ENCODE results near the gene TMPRSS3.

Gene TMPRSS3

GRCh38 chr21:42369821-42370220, 26.0 kb downstream of the TMPRSS3 start:
- H3K9ac ChIP-seq (ENCODE audit: low read length): no peak overlapping the region
- no peaks in the 10 kb centered on the region for H3K27me3 ChIP-seq (ENCODE audit: low read length)
- H3K4me2 ChIP-seq (ENCODE audit: low read depth, low read length, poor library complexity, severe bottlenecking): no peak overlapping the region
- no peak overlapping the region for H2AFZ ChIP-seq (ENCODE audit: low read depth, low read length, severe bottlenecking)
- no peaks in the 10 kb centered on the region for H3F3A ChIP-seq (ENCODE audit: insufficient read depth)
- no peak overlapping the region for H3K27ac ChIP-seq (ENCODE audit: low read depth, low read length)
- no peak overlapping the region for H3K4me3 ChIP-seq (ENCODE audit: insufficient read depth, low read length, poor library complexity, severe bottlenecking)
- no peaks in the 10 kb centered on the region for H3K36me3 ChIP-seq (ENCODE audit: low read length)
- TF ChIP-seq CTCF (IDR thresholded peaks at IDR 0.05; ENCODE audit: insufficient read depth, low read length, poor library complexity, severe bottlenecking) (no peak), EZH2phosphoT487 (conservative IDR thresholded peaks at IDR 0.05; ENCODE audit: low read length) (no peak)
- no peaks in the 10 kb centered on the region for H3K79me2 ChIP-seq (ENCODE audit: insufficient read depth, low read length)
- no peaks in the 10 kb centered on the region for H3K9me2 ChIP-seq (replicated peaks; ENCODE audit: insufficient read depth, low read length)
- no peaks in the 10 kb centered on the region for H3K9me3 ChIP-seq (ENCODE audit: insufficient read depth, low read length)
- H4K20me1 ChIP-seq (ENCODE audit: low read depth, low read length): no peaks in the 10 kb centered on the region

GRCh38 chr21:42367367-42368165, 28.3 kb downstream of the TMPRSS3 start:
- H4K20me1 ChIP-seq (ENCODE audit: low read depth, low read length): no peaks in the 10 kb centered on the region
- H3K9me2 ChIP-seq (replicated peaks; ENCODE audit: insufficient read depth, low read length): no peaks in the 10 kb centered on the region
- H3K79me2 ChIP-seq (ENCODE audit: insufficient read depth, low read length): no peaks in the 10 kb centered on the region
- H2AFZ ChIP-seq (ENCODE audit: low read depth, low read length, severe bottlenecking): no peak overlapping the region
- no peak overlapping the region for H3K4me2 ChIP-seq (ENCODE audit: low read depth, low read length, poor library complexity, severe bottlenecking)
- H3K9me3 ChIP-seq (ENCODE audit: insufficient read depth, low read length): no peaks in the 10 kb centered on the region
- H3K9ac ChIP-seq (ENCODE audit: low read length): no peak overlapping the region
- no peak overlapping the region for H3K27ac ChIP-seq (ENCODE audit: low read depth, low read length)
- H3K27me3 ChIP-seq (ENCODE audit: low read length): no peaks in the 10 kb centered on the region
- no peaks in the 10 kb centered on the region for H3K36me3 ChIP-seq (ENCODE audit: low read length)
- no peak for TF ChIP-seq EZH2phosphoT487 (conservative IDR thresholded peaks at IDR 0.05; ENCODE audit: low read length)
- TF ChIP-seq CTCF (IDR thresholded peaks at IDR 0.05; ENCODE audit: insufficient read depth, low read length, poor library complexity, severe bottlenecking): no peak
- no peak overlapping the region for H3K4me3 ChIP-seq (ENCODE audit: insufficient read depth, low read length, poor library complexity, severe bottlenecking)
- no peaks in the 10 kb centered on the region for H3F3A ChIP-seq (ENCODE audit: insufficient read depth)

- Histone ChIP-seq H3K4me3 (ENCODE audit: insufficient read depth, low read length, poor library complexity, severe bottlenecking) (no peak within 1 kb of the TSS), H4K20me1 (ENCODE audit: low read depth, low read length) (no peaks in the 10 kb centered on the region), H2AFZ (ENCODE audit: low read depth, low read length, severe bottlenecking) (no peak within 1 kb of the TSS), H3K4me2 (ENCODE audit: low read depth, low read length, poor library complexity, severe bottlenecking) (no peak within 1 kb of the TSS), H3K36me3 (ENCODE audit: low read length) (no peaks in the 10 kb centered on the region), H3K9me2 (replicated peaks; ENCODE audit: insufficient read depth, low read length) (no peaks in the 10 kb centered on the region), H3F3A (ENCODE audit: insufficient read depth) (no peaks in the 10 kb centered on the region), H3K9me3 (ENCODE audit: insufficient read depth, low read length) (no peaks in the 10 kb centered on the region), H3K27me3 (ENCODE audit: low read length) (no peaks in the 10 kb centered on the region), H3K9ac (ENCODE audit: low read length) (no peak within 1 kb of the TSS), H3K27ac (ENCODE audit: low read depth, low read length) (no peak within 1 kb of the TSS), H3K79me2 (ENCODE audit: insufficient read depth, low read length) (no peaks in the 10 kb centered on the region)
- no peak for TF ChIP-seq CTCF (IDR thresholded peaks at IDR 0.05; ENCODE audit: insufficient read depth, low read length, poor library complexity, severe bottlenecking)
- TF ChIP-seq EZH2phosphoT487 (conservative IDR thresholded peaks at IDR 0.05; ENCODE audit: low read length): no peak
Measured at GRCh38 chr21:42366292-42367010, 29.4 kb downstream of the TMPRSS3 start, which contains the start of gene TFF1. Gene TFF1, minus strand, starts transcription at chr21:42366535. Its CDS starts 40 bp downstream, at chr21:42366495.

Measured in SU-DHL-6 (cell line).